ENCODE data around the gene METTL9. TPM values are rescaled to one million over a fixed set of nuclear protein-coding genes. Genes with fewer than 3 reads are reported as not detected.

Gene METTL9
- 42.0 and 73.0 TPM in 2 replicates for total RNA-seq (2011; cell fraction: chromatin; rRNA removed; ENCODE audit: low replicate concordance)
- total RNA-seq (2011; cell fraction: nucleolus; rRNA removed), result 27.7 and 29.2 TPM in 2 replicates
- total RNA-seq (2011; cell fraction: nucleoplasm; rRNA removed), result 44.9 and 62.3 TPM in 2 replicates
- 69.1 and 74.8 TPM in 2 replicates for total RNA-seq (2014; rRNA removed)
- 81.2 and 105 TPM in 2 replicates for total RNA-seq (2014; rRNA removed; fragmentation: Illumina TruSeq; extraction: Trizol)
- total RNA-seq (2015; rRNA removed; fragmentation: Illumina TruSeq; extraction: Trizol), result 80.9 and 82.2 TPM in 2 replicates
- 65.8 and 66.1 TPM in 2 replicates for total RNA-seq (2021)
- 85.0 and 107 TPM in 2 replicates for polyA plus RNA-seq (2011; rRNA removed)
- 27.8 and 39.5 TPM in 2 replicates for polyA plus RNA-seq (2011; cell fraction: cytosol; rRNA removed)
- polyA plus RNA-seq (2011; cell fraction: nucleus; rRNA removed), result 9.7 and 27.7 TPM in 2 replicates
- polyA plus RNA-seq (2012), result 58.8 and 97.2 TPM in 2 replicates
- polyA plus RNA-seq (2014; fragmentation: Illumina TruSeq; extraction: Trizol), result 67.6 and 79.1 TPM in 2 replicates
- polyA plus RNA-seq (2014; fragmentation: Nextera tagmentation; extraction: Ambion mirVana), result 10 to 100 TPM; 12.2 to 16.3 TPM
- polyA plus RNA-seq (2014; rRNA removed), result 70.8 and 86.0 TPM in 2 replicates
- 39.8 and 63.4 TPM in 2 replicates for polyA minus RNA-seq (2011; rRNA and poly(A)+ RNA removed)
- 24.4 and 27.4 TPM in 2 replicates for polyA minus RNA-seq (2011; cell fraction: cytosol; rRNA and poly(A)+ RNA removed)
- polyA minus RNA-seq (2011; cell fraction: nucleus; rRNA and poly(A)+ RNA removed), result 16.8 and 24.0 TPM in 2 replicates
- percentile 77 among the genes with signal in this experiment for Bru-seq, nascent RNA
- BruChase-seq, experiment 1, labeled RNA remaining after a 2-hour chase, result percentile 80 among the genes with signal in this experiment
- percentile 85 among the genes with signal in this experiment for BruChase-seq, experiment 2, labeled RNA remaining after a 6-hour chase
- long read RNA-seq, experiment 1, full-length matches to known transcripts, result 272 of 320 reads
- long read RNA-seq, experiment 1, partial matches to known transcripts, result 29 of 320 reads
- long read RNA-seq, experiment 1, other reads (novel, unspliced or antisense), result 19 of 320 reads
- long read RNA-seq, experiment 2, full-length matches to known transcripts, result 83 of 104 reads
- long read RNA-seq, experiment 2, partial matches to known transcripts, result 14 of 104 reads
- long read RNA-seq, experiment 2, other reads (novel, unspliced or antisense), result 7 of 104 reads
- long read RNA-seq, experiment 3, full-length matches to known transcripts, result 99 of 110 reads
- long read RNA-seq, experiment 3, partial matches to known transcripts, result 9 of 110 reads
- long read RNA-seq, experiment 3, other reads (novel, unspliced or antisense), result 2 of 110 reads

GRCh38 chr16:21599122-21600030 is at the start of gene METTL9:
METTL9 (plus strand) TSS chr16:21599577; CDS start chr16:21599734, 157 bp downstream.
- DNase-seq (ENCODE audit: extremely low read depth in 1 of 4, low spot score in 3 of 4) (peak; percentile 95 to 97 (median 96)), ATAC-seq (peak; percentile 92), FAIRE-seq (peak; percentile 79)
- ChIA-PET CTCF (ENCODE audit: low intra/inter-chr PET ratio) (interaction anchor here (0.6 to 1.0 kb wide), 3 partner anchors 31 to 356 kb away, joined by 3 read pairs; no protein-coding TSS in a partner anchor), POLR2A (interaction anchor here (0.7 to 1.6 kb wide), 3 partner anchors 9 to 19 kb away, joined by 3 to 4 read pairs (median 4); no protein-coding TSS in a partner anchor)
- Histone ChIP-seq H3K79me2 (ENCODE audit: control insufficient read depth, insufficient read depth, low read length) (peaks cover 44% of the 10 kb centered on the region), H3K4me1 (replicated peaks in 1 of 2; ENCODE audit: control insufficient read depth in 2 of 2, insufficient read depth in 2 of 2, low read length in 2 of 2) (peaks cover 14 to 15% of the 10 kb centered on the region in 2 experiments; a peak in 4 of 5 replicates), H3K4me2 (ENCODE audit: insufficient read depth, low read length) (peak within 1 kb of the TSS; percentile 93), H3K27me3 (ENCODE audit: control insufficient read depth in 2 of 2, insufficient read depth in 2 of 2, low read length in 2 of 2) (no peaks in the 10 kb centered on the region), H3K9me1 (ENCODE audit: control insufficient read depth, insufficient read depth, low read length) (no peaks in the 10 kb centered on the region), H2AFZ (ENCODE audit: low read depth, low read length) (peak within 1 kb of the TSS; percentile 98), H4K20me1 (replicated peaks; ENCODE audit: control insufficient read depth, insufficient read depth, low read length) (no peaks in the 10 kb centered on the region), H3K4me3 (peak within 1 kb of the TSS; percentile 88), H3K9ac (ENCODE audit: insufficient read depth in 1 of 2, low read depth in 2 of 2, low read length in 2 of 2) (peak within 1 kb of the TSS; percentile 97 to 98), H3K36me3 (ENCODE audit: control insufficient read depth, insufficient read depth, low read length) (no peaks in the 10 kb centered on the region), H3K27ac (ENCODE audit: extremely low read depth, low read depth, low read length) (peak within 1 kb of the TSS; percentile 82), H3K9me3 (replicated peaks; ENCODE audit: control insufficient read depth, insufficient read depth, low read depth, low read length) (no peaks in the 10 kb centered on the region)
- in situ Hi-C loops (cut with MboI) (loop anchor here (25.0 kb wide), 1 partner anchor 963 kb away; no protein-coding TSS in a partner anchor), intact Hi-C loops (cut with micrococcal nuclease) (no loop called here)
- BruUV-seq (replicated peaks), result no TSS peak
- under 1% methylated on average over 59 of the region's 100 CpGs for WGBS (ENCODE audit: insufficient coverage, low coverage, missing lambda C conversion rate)
- TF ChIP-seq HIVEP1 (CRISPR knock-in tag; IDR thresholded peaks at IDR 0.05) (no peak; the same call in 1 of the 2 replicates), PHB2 (IDR thresholded peaks at IDR 0.05; ENCODE audit: low read depth) (no peak), ZNF197 (CRISPR knock-in tag; IDR thresholded peaks at IDR 0.05; ENCODE audit: low read depth) (no peak), PTRF (tag; IDR thresholded peaks at IDR 0.05) (no peak), RBM34 (IDR thresholded peaks at IDR 0.05; ENCODE audit: borderline replicate concordance, insufficient read depth, low read length) (0 out of 2 replicates have a peak, but pooled peaks have one; percentile 66), CCNT2 (IDR thresholded peaks at IDR 0.05; ENCODE audit: borderline replicate concordance, extremely low read depth, insufficient read length, low read depth, low read length) (peak; percentile 95), PHF8 (IDR thresholded peaks at IDR 0.05; ENCODE audit: borderline replicate concordance, low read length) (peak; percentile 93), MEF2A (IDR thresholded peaks at IDR 0.05; ENCODE audit: control insufficient read depth, low read depth, low read length) (no peak), TFAP4 (CRISPR knock-in tag; IDR thresholded peaks at IDR 0.05; ENCODE audit: borderline replicate concordance) (peak; percentile 78), TBL1XR1 (IDR thresholded peaks at IDR 0.05; ENCODE audit: low read length in 2 of 2) (peak in 1 of 2 experiments; percentile 60; a peak in 1 of 4 replicates), USF2 (CRISPR knock-in tag; IDR thresholded peaks at IDR 0.05) (no peak), ZBED1 (IDR thresholded peaks at IDR 0.05) (no peak), NCOA2 (IDR thresholded peaks at IDR 0.05; ENCODE audit: partially characterized antibody in 2 of 2) (no peak)

Data from K562 (cell line).